GM06990 (cell line): ENCODE data around the gene TMPRSS6.

Experiments used
- DNase-seq: peaks from one replicate; pipeline ENCODE4 v3.0.0-alpha.2; 2011; ENCODE audit not compliant: insufficient read length; ENCODE audit errors: extremely low read depth
- H3K27me3 ChIP-seq: replicated peaks from 2 replicates; pipeline ENCODE4 v1.6.0; 2011; ENCODE audit warnings: low read length; ENCODE audit not compliant: control insufficient read depth, insufficient read depth
- H3K36me3 ChIP-seq: 2 replicates; pipeline ENCODE4 v1.5.1; 2011; ENCODE audit warnings: low read length; ENCODE audit not compliant: control insufficient read depth, insufficient read depth
- H3K4me3 ChIP-seq: replicated peaks from 2 replicates; pipeline ENCODE4 v1.5.1; 2011; ENCODE audit warnings: low read depth, mild to moderate bottlenecking, control low read depth, low read length
- CTCF ChIP-seq: IDR thresholded peaks from 2 replicates; pipeline ENCODE4 v1.5.1; 2011; ENCODE audit warnings: low read length, control low read depth, mild to moderate bottlenecking, inconsistent platforms; ENCODE audit not compliant: insufficient read depth, poor library complexity, severe bottlenecking

The TMPRSS6 gene

DNA sequence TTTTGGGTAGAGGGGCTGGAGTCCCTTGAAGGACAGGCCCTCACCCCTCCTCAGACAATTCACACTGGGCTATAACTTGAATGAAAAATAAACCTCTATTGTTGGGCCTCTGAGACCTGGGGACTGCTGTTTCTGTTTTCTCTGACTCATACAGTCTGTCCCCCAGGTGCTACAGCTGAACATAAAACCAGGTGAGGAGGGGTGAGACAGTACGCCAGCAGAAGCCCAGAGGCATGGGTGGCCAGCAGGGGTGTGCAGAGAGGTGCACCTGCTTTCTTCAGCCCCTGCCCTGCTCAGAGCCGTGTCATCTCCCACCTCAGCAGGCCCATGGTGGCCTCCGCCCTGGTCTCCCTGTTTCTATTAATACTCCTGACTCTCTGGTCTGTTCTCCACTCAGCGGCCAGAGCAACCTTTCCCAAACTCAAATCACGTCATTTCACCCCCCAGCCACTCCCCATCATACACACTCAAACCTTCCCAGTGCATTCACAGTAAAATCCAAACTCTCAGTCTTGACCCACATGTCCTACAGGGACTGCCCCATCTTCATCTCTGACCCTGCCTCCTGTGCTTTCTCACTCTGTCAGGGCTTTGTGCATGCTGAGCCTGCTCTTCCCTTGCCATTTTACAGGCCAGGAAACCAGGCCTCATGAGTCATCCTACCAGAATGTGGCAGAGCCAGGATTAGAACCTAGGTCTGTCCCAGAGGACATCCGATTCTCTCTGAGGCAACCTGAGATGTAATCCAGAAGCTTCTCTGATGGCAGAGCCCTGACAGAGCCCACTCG is 45.6 kb upstream of the TMPRSS6 start:
- no peak for TF ChIP-seq CTCF
- H3K36me3 ChIP-seq = no peaks in the 10 kb centered on the region
- DNase-seq = peak; percentile 55
- H3K27me3 ChIP-seq = no peaks in the 10 kb centered on the region
- no peak overlapping the region for H3K4me3 ChIP-seq

DNA sequence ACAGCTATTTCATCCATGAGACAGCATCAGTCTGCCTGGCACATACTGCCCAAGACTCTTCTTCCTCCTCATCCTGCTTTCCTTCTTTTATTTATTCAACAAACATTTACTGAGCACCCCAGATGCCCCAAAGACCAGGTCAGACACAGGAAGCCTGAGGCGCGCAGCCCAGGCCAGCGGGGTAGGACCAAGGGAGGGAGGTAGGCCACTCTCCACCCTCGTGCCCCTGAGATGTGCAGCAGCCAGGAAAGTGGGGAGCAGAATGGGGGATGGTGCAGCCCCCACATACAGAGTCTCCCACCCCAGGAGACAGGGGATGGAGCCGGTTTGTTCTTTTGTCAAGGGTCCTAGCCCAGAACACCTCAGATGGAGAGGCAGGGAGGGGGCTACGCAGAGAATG is 44.4 kb upstream of the TMPRSS6 start:
- Histone ChIP-seq H3K27me3 (no peaks in the 10 kb centered on the region), H3K4me3 (no peak overlapping the region), H3K36me3 (no peaks in the 10 kb centered on the region)
- no peak for DNase-seq
- TF ChIP-seq CTCF = no peak

DNA sequence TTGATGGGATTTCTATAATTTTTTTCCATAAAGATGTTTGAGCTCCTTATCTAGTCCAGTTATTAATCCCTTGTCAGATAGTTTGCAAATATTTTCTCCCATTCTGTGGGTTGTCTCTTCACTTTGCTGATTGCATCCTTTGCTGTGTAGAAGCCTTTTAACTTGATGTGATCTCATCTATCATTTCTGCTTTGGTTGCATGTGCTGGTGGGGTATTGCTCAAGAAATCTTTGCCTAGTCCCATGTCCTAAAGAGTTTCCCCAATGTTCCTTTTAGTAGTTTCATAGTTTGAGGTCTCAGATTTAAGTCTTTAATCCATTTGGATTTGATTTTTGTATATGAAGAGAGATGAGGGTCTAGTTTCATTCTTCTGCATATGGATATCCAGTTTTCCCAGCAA is 41.9 kb upstream of the TMPRSS6 start:
- no peak for DNase-seq
- 0 out of 2 replicates have a peak, but pooled peaks cover 3% of the 10 kb centered on the region for H3K36me3 ChIP-seq
- no peak for TF ChIP-seq CTCF
- no peak overlapping the region for H3K4me3 ChIP-seq
- H3K27me3 ChIP-seq = no peaks in the 10 kb centered on the region

- no peak for DNase-seq
- TF ChIP-seq CTCF = no peak
- H3K27me3 ChIP-seq = no peaks in the 10 kb centered on the region
- peaks cover 7% of the 10 kb centered on the region for H3K36me3 ChIP-seq
- no peak overlapping the region for H3K4me3 ChIP-seq
Measured at GRCh38 chr22:37150701-37151100, 41.2 kb upstream of the TMPRSS6 start.

GRCh38 chr22:37148742-37149665 is 39.5 kb upstream of the TMPRSS6 start:
- Histone ChIP-seq H3K4me3 (peak overlapping the region; percentile 92), H3K36me3 (peaks cover 13% of the 10 kb centered on the region), H3K27me3 (no peaks in the 10 kb centered on the region)
- no peak for TF ChIP-seq CTCF
- DNase-seq = no peak
